Caco-2 (cell line): Measurements from ENCODE around the gene SLC35F1. TPM values are rescaled to one million over a fixed set of nuclear protein-coding genes. Genes with fewer than 3 reads are reported as not detected.

Source experiments
- BruUV-seq: library from RNA; stranded (reverse); fragments of 400-500 nt; replicated peaks from 2 replicates; lab custom pipeline; 2021; lab: Mats Ljungman, UMichigan
- CTCF ChIA-PET: fragments of 300-600 bp; sonication (Branson Sonifier 250); formaldehyde crosslinking; loops from one replicate; lab custom pipeline; 2022; ENCODE audit warnings: antibody characterized with exemption; lab: Charles Lee
- POLR2A ChIA-PET: fragments of 300-600 bp; sonication (Branson Sonifier 250); formaldehyde crosslinking; loops from one replicate; lab custom pipeline; 2022; ENCODE audit warnings: antibody characterized with exemption; lab: Charles Lee
- DNase-seq, 2 experiments: peaks; one replicate each; pipeline versions ENCODE4 v3.0.0 to v3.0.0-alpha.2; 2020 to 2022
- H3K27me3 ChIP-seq: replicated peaks from 2 replicates; pipeline ENCODE4 v1.6.0; 2011; ENCODE audit warnings: low read length; ENCODE audit not compliant: control insufficient read depth, insufficient read depth
- H3K36me3 ChIP-seq: 2 replicates; pipeline ENCODE4 v1.5.1; 2011; ENCODE audit warnings: low read length; ENCODE audit not compliant: control insufficient read depth, insufficient read depth
- H3K4me1 ChIP-seq: fragments of 250-450 bp; sonication (Bioruptor Pico); 2 replicates; pipeline ENCODE4 v1.5.1; 2020; ENCODE audit warnings: mild to moderate bottlenecking
- H3K4me3 ChIP-seq: 2 replicates; pipeline ENCODE4 v1.5.1; 2011; ENCODE audit warnings: low read depth, mild to moderate bottlenecking, control low read depth, low read length
- H3K9me3 ChIP-seq: fragments of 250-450 bp; sonication (Bioruptor Pico); 2 replicates; pipeline ENCODE4 v1.5.1; 2020; ENCODE audit warnings: mild to moderate bottlenecking, moderate library complexity
- H3K27ac Mint-ChIP-seq: one replicate; pipeline ENCODE4 v1.8.0; 2022; ENCODE audit warnings: mixed read lengths; ENCODE audit not compliant: unreplicated experiment
- H3K27me3 Mint-ChIP-seq: one replicate; pipeline ENCODE4 v1.8.0; 2022; ENCODE audit warnings: mixed read lengths; ENCODE audit not compliant: insufficient read depth, unreplicated experiment
- H3K36me3 Mint-ChIP-seq: one replicate; pipeline ENCODE4 v1.8.0; 2022; ENCODE audit warnings: mild to moderate bottlenecking, mixed read lengths; ENCODE audit not compliant: insufficient read depth, unreplicated experiment
- H3K4me1 Mint-ChIP-seq: one replicate; pipeline ENCODE4 v1.8.0; 2022; ENCODE audit warnings: low read depth, mixed read lengths; ENCODE audit not compliant: unreplicated experiment
- H3K4me3 Mint-ChIP-seq: one replicate; pipeline ENCODE4 v1.8.0; 2022; ENCODE audit warnings: mild to moderate bottlenecking, moderate library complexity, mixed read lengths; ENCODE audit not compliant: unreplicated experiment
- H3K9me3 Mint-ChIP-seq: one replicate; pipeline ENCODE4 v1.8.0; 2022; ENCODE audit warnings: mixed read lengths; ENCODE audit not compliant: unreplicated experiment
- intact Hi-C: fragments of 100-400 bp; cut with micrococcal nuclease; formaldehyde crosslinking; loops from one replicate; pipeline ENCODE4 v1.10.0; 2022; ENCODE audit not compliant: unreplicated experiment
- total RNA-seq: library from RNA; stranded (reverse); gene quantifications from 2 replicates; pipeline ENCODE4 v1.2.3, GENCODE V29; 2022
- TF ChIP-seq, protein P1 (sequence below), 2 experiments: fragments of 200-600 bp in 1 of 2; IDR thresholded peaks; 1 replicate in 1 of 2; 2 replicates in 1 of 2; pipeline versions ENCODE4 v1.5.1 to v1.8.0; 2011 to 2022; ENCODE audit warnings: antibody characterized with exemption in 1 of 2, control low read depth in 1 of 2, inconsistent platforms in 1 of 2, low read depth in 1 of 2, low read length in 1 of 2, mild to moderate bottlenecking in 1 of 2, moderate library complexity in 1 of 2; ENCODE audit not compliant: insufficient read depth in 1 of 2, severe bottlenecking in 1 of 2, unreplicated experiment in 1 of 2

The SLC35F1 gene
- total RNA-seq, 1 experiment from 2014 or later: not detected

DNA sequence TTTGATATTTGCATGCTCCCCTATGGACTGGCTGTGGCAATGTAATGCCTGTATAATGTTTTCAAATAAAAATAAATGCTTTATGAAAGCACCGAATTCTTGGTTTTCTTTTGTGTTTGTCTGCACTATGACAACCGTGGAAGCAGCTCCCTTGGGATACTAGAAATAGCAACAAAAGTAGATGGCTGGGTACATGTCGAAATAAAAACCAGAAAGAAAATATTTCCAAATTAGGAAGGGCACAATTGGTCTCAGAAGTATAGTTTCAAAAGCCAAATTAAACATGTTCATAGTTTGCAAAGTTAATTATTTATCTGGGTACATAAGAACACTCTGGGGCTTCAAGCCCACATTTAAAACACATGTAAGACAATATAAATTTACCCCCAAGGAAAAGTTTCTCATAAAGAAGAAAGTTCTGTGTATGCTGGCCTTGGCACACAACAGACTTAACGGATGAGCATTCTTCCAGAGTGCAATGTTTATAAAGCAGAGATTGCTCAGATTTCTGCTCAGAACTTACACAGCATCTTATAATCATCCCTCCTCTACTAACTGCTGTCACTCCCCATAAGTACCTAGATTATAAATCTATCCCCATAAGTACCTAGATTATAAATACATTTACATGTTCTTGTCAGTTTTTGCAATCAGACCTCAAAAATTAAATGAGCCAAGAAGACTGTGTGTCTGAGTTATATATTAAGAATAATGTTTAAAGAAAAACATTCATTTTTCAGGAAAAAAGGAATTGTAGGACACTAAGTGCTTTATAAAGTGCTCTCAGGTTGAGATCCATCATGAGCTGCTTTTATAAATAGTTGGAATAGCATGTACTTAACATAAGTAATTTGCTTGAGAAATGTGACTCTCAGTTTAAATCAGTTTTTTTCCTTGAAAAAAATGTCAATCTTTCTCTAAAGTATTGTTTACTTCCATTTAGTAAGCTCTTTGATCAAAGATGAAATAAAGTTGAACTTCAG is 410.8 kb downstream of the SLC35F1 start:
- Mint-ChIP-seq H3K27me3 (no peaks in the 10 kb centered on the region), H3K27ac (no peak overlapping the region), H3K4me1 (no peaks in the 10 kb centered on the region), H3K4me3 (no peak overlapping the region), H3K36me3 (no peaks in the 10 kb centered on the region), H3K9me3 (no peaks in the 10 kb centered on the region)
- Histone ChIP-seq H3K36me3 (no peaks in the 10 kb centered on the region), H3K27me3 (no peaks in the 10 kb centered on the region), H3K4me3 (no peak overlapping the region), H3K9me3 (no peaks in the 10 kb centered on the region), H3K4me1 (no peaks in the 10 kb centered on the region)
- TF ChIP-seq, protein P1, sequence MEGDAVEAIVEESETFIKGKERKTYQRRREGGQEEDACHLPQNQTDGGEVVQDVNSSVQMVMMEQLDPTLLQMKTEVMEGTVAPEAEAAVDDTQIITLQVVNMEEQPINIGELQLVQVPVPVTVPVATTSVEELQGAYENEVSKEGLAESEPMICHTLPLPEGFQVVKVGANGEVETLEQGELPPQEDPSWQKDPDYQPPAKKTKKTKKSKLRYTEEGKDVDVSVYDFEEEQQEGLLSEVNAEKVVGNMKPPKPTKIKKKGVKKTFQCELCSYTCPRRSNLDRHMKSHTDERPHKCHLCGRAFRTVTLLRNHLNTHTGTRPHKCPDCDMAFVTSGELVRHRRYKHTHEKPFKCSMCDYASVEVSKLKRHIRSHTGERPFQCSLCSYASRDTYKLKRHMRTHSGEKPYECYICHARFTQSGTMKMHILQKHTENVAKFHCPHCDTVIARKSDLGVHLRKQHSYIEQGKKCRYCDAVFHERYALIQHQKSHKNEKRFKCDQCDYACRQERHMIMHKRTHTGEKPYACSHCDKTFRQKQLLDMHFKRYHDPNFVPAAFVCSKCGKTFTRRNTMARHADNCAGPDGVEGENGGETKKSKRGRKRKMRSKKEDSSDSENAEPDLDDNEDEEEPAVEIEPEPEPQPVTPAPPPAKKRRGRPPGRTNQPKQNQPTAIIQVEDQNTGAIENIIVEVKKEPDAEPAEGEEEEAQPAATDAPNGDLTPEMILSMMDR (IDR thresholded peaks at IDR 0.05; ENCODE audit: insufficient read depth in 1 of 2, low read depth in 1 of 2, low read length in 1 of 2, severe bottlenecking in 1 of 2, unreplicated experiment in 1 of 2): no peak
- CTCF ChIA-PET: no interaction called here
- DNase-seq: no peak
- intact Hi-C loops: no loop called here
- BruUV-seq: no TSS peak
- POLR2A ChIA-PET: no interaction called here

DNA sequence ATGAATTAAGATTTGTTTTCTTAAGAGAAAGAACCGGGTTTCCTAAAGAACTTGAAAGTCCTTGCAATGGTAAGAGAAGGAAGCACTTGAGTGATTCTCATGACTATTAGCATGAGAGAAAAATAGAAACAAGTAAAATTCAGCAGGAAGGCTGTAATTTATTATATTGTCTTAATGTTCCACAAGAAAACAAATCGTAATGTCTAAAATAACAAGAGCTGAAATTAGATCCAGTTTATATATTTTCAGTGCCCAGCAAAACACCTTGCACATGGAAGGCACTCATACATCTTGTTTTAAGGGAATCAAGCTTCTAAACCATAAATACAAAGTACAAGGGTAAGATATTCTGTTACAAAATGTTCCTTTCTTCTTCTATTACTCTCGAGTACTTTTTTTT is 411.6 kb downstream of the SLC35F1 start:
- DNase-seq: no peak
- no peak overlapping the region for H3K4me3 ChIP-seq
- no TSS peak for BruUV-seq
- POLR2A ChIA-PET: no interaction called here
- Mint-ChIP-seq H3K27ac (no peak overlapping the region), H3K36me3 (no peaks in the 10 kb centered on the region), H3K27me3 (no peaks in the 10 kb centered on the region), H3K4me1 (no peaks in the 10 kb centered on the region), H3K4me3 (no peak overlapping the region), H3K9me3 (no peaks in the 10 kb centered on the region)
- H3K36me3 ChIP-seq: no peaks in the 10 kb centered on the region
- intact Hi-C loops: no loop called here
- H3K27me3 ChIP-seq: no peaks in the 10 kb centered on the region
- no peaks in the 10 kb centered on the region for H3K4me1 ChIP-seq
- CTCF ChIA-PET: no interaction called here
- TF ChIP-seq, protein P1 (IDR thresholded peaks at IDR 0.05; ENCODE audit: insufficient read depth in 1 of 2, low read depth in 1 of 2, low read length in 1 of 2, severe bottlenecking in 1 of 2, unreplicated experiment in 1 of 2): no peak
- no peaks in the 10 kb centered on the region for H3K9me3 ChIP-seq

GRCh38 chr6:118319416-118319815 is 412.4 kb downstream of the SLC35F1 start:
- BruUV-seq: no TSS peak
- POLR2A ChIA-PET: no interaction called here
- no peaks in the 10 kb centered on the region for H3K9me3 Mint-ChIP-seq

More at GRCh38 chr6:118319416-118319815, 412.4 kb downstream of the SLC35F1 start:
- Mint-ChIP-seq H3K27ac (no peak overlapping the region), H3K27me3 (no peaks in the 10 kb centered on the region), H3K36me3 (no peaks in the 10 kb centered on the region), H3K4me1 (no peaks in the 10 kb centered on the region), H3K4me3 (no peak overlapping the region)
- DNase-seq: no peak
- TF ChIP-seq, protein P1 (IDR thresholded peaks at IDR 0.05; ENCODE audit: insufficient read depth in 1 of 2, low read depth in 1 of 2, low read length in 1 of 2, severe bottlenecking in 1 of 2, unreplicated experiment in 1 of 2): no peak
- Histone ChIP-seq H3K27me3 (no peaks in the 10 kb centered on the region), H3K36me3 (no peaks in the 10 kb centered on the region), H3K4me3 (no peak overlapping the region), H3K4me1 (no peaks in the 10 kb centered on the region), H3K9me3 (no peaks in the 10 kb centered on the region)
- CTCF ChIA-PET: no interaction called here
- intact Hi-C loops: no loop called here
